ENCODE results near the gene GGCT.
A peak's percentile ranks its signal among the peaks of the same experiment; 100 is the strongest.

Gene GGCT

GRCh38 chr7:30474485-30474884, 30.1 kb downstream of the GGCT start:
- Histone ChIP-seq H3K9me3 (ENCODE audit: severe bottlenecking) (no peaks in the 10 kb centered on the region), H3K27me3 (ENCODE audit: insufficient read depth, low read depth, severe bottlenecking) (no peaks in the 10 kb centered on the region), H3K4me3 (ENCODE audit: low read depth, low read length) (no peak overlapping the region), H3K36me3 (no peaks in the 10 kb centered on the region), H3K27ac (no peak overlapping the region; the same call in 1 of the 2 replicates)
- TF ChIP-seq, protein P1, sequence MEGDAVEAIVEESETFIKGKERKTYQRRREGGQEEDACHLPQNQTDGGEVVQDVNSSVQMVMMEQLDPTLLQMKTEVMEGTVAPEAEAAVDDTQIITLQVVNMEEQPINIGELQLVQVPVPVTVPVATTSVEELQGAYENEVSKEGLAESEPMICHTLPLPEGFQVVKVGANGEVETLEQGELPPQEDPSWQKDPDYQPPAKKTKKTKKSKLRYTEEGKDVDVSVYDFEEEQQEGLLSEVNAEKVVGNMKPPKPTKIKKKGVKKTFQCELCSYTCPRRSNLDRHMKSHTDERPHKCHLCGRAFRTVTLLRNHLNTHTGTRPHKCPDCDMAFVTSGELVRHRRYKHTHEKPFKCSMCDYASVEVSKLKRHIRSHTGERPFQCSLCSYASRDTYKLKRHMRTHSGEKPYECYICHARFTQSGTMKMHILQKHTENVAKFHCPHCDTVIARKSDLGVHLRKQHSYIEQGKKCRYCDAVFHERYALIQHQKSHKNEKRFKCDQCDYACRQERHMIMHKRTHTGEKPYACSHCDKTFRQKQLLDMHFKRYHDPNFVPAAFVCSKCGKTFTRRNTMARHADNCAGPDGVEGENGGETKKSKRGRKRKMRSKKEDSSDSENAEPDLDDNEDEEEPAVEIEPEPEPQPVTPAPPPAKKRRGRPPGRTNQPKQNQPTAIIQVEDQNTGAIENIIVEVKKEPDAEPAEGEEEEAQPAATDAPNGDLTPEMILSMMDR (IDR thresholded peaks at IDR 0.05; ENCODE audit: low read depth, low read length) = no peak
- no peak for DNase-seq

DNA sequence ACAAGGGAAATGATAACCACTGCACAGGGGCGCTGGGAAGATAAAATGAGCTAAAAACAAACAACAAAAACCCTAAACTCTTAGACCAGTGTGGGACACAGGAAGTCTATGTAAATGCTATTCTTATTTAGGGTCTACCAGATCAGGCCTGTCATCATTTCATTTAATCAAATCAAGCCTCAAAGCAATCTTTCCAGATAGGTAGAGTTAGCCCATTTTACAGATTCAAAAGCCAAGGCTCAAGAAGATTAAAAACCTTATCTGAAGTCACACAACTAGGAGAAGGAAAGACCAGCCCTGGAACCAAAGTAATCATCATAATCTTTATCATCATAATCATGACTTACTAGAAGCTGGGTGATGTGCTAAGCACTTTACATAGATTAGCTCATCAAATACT, 30.7 kb downstream of the GGCT start:
- Histone ChIP-seq H3K36me3 (no peaks in the 10 kb centered on the region), H3K4me3 (ENCODE audit: low read depth, low read length) (no peak overlapping the region), H3K9me3 (ENCODE audit: severe bottlenecking) (no peaks in the 10 kb centered on the region), H3K27me3 (ENCODE audit: insufficient read depth, low read depth, severe bottlenecking) (no peaks in the 10 kb centered on the region), H3K27ac (no peak overlapping the region)
- DNase-seq = no peak
- TF ChIP-seq, protein P1 (IDR thresholded peaks at IDR 0.05; ENCODE audit: low read depth, low read length) = no peak

GRCh38 chr7:30472784-30473775, 31.5 kb downstream of the GGCT start:
- no peaks in the 10 kb centered on the region for H3K36me3 ChIP-seq
- H3K27me3 ChIP-seq (ENCODE audit: insufficient read depth, low read depth, severe bottlenecking) = no peaks in the 10 kb centered on the region
- H3K27ac ChIP-seq = peak overlapping the region; percentile 21
- TF ChIP-seq, protein P1 (IDR thresholded peaks at IDR 0.05; ENCODE audit: low read depth, low read length) = no peak
- H3K4me3 ChIP-seq (ENCODE audit: low read depth, low read length) = no peak overlapping the region
- no peaks in the 10 kb centered on the region for H3K9me3 ChIP-seq (ENCODE audit: severe bottlenecking)
- peak; percentile 34 for DNase-seq

GRCh38 chr7:30472081-30472783, 32.4 kb downstream of the GGCT start:
- H3K36me3 ChIP-seq = no peaks in the 10 kb centered on the region
- H3K27ac ChIP-seq = peak overlapping the region; percentile 21; the same call in 1 of the 2 replicates
- H3K27me3 ChIP-seq (ENCODE audit: insufficient read depth, low read depth, severe bottlenecking) = no peaks in the 10 kb centered on the region
- TF ChIP-seq, protein P1 (IDR thresholded peaks at IDR 0.05; ENCODE audit: low read depth, low read length) = no peak
- no peak overlapping the region for H3K4me3 ChIP-seq (ENCODE audit: low read depth, low read length)
- no peaks in the 10 kb centered on the region for H3K9me3 ChIP-seq (ENCODE audit: severe bottlenecking)
- no peak for DNase-seq

DNA sequence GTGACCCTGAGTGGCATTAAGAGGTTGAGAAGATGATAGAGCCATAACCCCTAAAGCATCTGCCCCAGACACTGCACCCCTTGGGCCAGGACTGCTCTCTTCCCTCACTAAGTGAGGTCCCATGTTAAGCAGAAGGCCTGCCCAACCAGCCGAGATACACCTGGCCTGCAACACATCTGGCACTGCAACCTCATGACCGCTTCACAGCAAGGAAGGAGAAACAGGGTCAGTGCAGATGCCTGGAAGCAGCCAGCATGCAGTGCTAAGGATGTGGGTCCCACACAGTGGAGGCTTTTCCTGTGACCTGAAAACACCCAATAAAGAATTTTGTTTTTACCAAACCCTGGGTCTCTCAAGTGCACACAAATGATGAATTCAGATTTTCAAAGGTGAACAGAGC, 33.4 kb downstream of the GGCT start:
- Histone ChIP-seq H3K36me3 (no peaks in the 10 kb centered on the region), H3K4me3 (ENCODE audit: low read depth, low read length) (no peak overlapping the region), H3K27ac (peak overlapping the region; percentile 89), H3K9me3 (ENCODE audit: severe bottlenecking) (no peaks in the 10 kb centered on the region), H3K27me3 (ENCODE audit: insufficient read depth, low read depth, severe bottlenecking) (no peaks in the 10 kb centered on the region)
- TF ChIP-seq, protein P1 (IDR thresholded peaks at IDR 0.05; ENCODE audit: low read depth, low read length) = no peak
- DNase-seq = no peak
